ENCODE results near the gene PLPPR3. TPM values are rescaled to one million over a fixed set of nuclear protein-coding genes. Genes with fewer than 3 reads are reported as not detected.
A peak's percentile ranks its signal among the peaks of the same experiment; 100 is the strongest.

Gene PLPPR3
- total and polyA plus RNA-seq, 9 of the 15 experiments (the other 6 are each of a cell fraction or from before 2014, with no cell fraction given): 0.01 to 48.2 (median 8.6) TPM

DNA sequence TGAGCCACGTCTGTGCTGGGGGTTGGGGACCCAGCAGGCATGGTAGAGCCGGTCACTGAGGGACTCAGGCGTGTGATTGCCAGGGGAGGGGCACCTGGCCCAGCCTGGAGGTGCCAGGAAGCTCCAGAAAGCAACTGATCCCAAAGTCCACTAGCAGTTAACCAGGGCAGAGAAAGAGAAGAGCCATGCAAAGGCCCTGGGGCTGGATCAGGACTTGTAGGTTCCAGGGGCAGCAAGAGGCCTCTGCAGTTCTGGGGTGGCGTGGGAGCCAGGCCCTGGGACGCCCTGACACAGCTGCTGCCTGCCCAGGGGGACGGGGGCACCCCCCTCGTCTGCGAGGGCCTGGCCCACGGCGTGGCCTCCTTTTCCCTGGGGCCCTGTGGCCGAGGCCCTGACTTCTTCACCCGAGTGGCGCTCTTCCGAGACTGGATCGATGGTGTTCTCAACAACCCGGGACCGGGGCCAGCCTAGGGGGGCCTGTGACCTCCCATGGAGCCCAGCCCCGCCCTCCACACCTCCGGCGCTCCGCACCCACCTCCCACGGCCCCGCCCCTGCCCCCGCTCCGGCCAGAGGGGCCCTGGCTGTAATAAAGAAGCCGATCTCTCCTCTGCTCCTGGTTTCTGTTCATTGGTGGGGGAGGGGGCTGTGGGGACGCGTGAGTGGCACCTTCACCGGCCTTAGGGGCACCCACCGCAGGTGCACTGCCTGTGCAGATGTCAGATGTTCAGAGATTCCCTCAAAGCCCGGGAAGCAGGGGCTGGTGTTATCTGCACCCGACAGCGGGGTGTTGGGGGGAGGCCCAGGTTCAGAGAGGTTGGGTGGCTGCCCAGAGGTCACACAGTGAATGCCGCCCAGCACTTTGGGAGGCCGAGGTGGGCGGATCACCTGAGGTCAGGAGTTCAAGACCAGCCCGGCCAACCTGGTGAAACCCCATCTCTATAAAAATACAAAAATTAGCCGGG lies 9.9 kb upstream of the PLPPR3 start (continued):
- TF ChIP-seq SIN3B (IDR thresholded peaks at IDR 0.05; ENCODE audit: low read depth) (no peak), HDAC2 (IDR thresholded peaks at IDR 0.05) (peak; percentile 59), ZNF143 (CRISPR knock-in tag; IDR thresholded peaks at IDR 0.05) (no peak), ZNF507 (tag; conservative IDR thresholded peaks at IDR 0.05) (no peak), CBX2 (IDR thresholded peaks at IDR 0.05; ENCODE audit: insufficient read depth, low read length, poor library complexity, severe bottlenecking) (no peak), USF1 (CRISPR knock-in tag; IDR thresholded peaks at IDR 0.05) (no peak), ZNF551 (CRISPR knock-in tag; IDR thresholded peaks at IDR 0.05) (no peak), ZBTB7A (IDR thresholded peaks at IDR 0.05; ENCODE audit: borderline replicate concordance, control insufficient read depth, low read depth, low read length) (peak; percentile 49; the same call in 1 of the 2 replicates), RBM25 (IDR thresholded peaks at IDR 0.05; ENCODE audit: low read depth, low read length, severe bottlenecking) (peak; percentile 89), SIRT6 (IDR thresholded peaks at IDR 0.05; ENCODE audit: low read depth, low read length) (no peak), ADNP (tag; IDR thresholded peaks at IDR 0.05) (peak; percentile 59; the same call in 1 of the 2 replicates), ZNF282 (CRISPR knock-in tag; IDR thresholded peaks at IDR 0.05) (no peak), KLF10 (CRISPR knock-in tag; IDR thresholded peaks at IDR 0.05) (no peak), ZNF41 (CRISPR knock-in tag; conservative IDR thresholded peaks at IDR 0.05) (no peak), FOXP1 (CRISPR knock-in tag; IDR thresholded peaks at IDR 0.05) (no peak), EGR1 (conservative IDR thresholded peaks at IDR 0.05) (peak; percentile 44)
- TF ChIP-seq, protein P1, sequence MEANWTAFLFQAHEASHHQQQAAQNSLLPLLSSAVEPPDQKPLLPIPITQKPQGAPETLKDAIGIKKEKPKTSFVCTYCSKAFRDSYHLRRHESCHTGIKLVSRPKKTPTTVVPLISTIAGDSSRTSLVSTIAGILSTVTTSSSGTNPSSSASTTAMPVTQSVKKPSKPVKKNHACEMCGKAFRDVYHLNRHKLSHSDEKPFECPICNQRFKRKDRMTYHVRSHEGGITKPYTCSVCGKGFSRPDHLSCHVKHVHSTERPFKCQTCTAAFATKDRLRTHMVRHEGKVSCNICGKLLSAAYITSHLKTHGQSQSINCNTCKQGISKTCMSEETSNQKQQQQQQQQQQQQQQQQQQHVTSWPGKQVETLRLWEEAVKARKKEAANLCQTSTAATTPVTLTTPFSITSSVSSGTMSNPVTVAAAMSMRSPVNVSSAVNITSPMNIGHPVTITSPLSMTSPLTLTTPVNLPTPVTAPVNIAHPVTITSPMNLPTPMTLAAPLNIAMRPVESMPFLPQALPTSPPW (CRISPR knock-in tag; IDR thresholded peaks at IDR 0.05): peak; percentile 39
- TF ChIP-seq, protein P2, sequence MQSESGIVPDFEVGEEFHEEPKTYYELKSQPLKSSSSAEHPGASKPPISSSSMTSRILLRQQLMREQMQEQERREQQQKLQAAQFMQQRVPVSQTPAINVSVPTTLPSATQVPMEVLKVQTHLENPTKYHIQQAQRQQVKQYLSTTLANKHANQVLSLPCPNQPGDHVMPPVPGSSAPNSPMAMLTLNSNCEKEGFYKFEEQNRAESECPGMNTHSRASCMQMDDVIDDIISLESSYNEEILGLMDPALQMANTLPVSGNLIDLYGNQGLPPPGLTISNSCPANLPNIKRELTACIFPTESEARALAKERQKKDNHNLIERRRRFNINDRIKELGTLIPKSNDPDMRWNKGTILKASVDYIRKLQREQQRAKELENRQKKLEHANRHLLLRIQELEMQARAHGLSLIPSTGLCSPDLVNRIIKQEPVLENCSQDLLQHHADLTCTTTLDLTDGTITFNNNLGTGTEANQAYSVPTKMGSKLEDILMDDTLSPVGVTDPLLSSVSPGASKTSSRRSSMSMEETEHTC (IDR thresholded peaks at IDR 0.05): no peak
- TF ChIP-seq, protein P3, sequence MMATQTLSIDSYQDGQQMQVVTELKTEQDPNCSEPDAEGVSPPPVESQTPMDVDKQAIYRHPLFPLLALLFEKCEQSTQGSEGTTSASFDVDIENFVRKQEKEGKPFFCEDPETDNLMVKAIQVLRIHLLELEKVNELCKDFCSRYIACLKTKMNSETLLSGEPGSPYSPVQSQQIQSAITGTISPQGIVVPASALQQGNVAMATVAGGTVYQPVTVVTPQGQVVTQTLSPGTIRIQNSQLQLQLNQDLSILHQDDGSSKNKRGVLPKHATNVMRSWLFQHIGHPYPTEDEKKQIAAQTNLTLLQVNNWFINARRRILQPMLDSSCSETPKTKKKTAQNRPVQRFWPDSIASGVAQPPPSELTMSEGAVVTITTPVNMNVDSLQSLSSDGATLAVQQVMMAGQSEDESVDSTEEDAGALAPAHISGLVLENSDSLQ (IDR thresholded peaks at IDR 0.05): peak; percentile 32; the same call in 1 of the 2 replicates
- TF ChIP-seq, protein P4, sequence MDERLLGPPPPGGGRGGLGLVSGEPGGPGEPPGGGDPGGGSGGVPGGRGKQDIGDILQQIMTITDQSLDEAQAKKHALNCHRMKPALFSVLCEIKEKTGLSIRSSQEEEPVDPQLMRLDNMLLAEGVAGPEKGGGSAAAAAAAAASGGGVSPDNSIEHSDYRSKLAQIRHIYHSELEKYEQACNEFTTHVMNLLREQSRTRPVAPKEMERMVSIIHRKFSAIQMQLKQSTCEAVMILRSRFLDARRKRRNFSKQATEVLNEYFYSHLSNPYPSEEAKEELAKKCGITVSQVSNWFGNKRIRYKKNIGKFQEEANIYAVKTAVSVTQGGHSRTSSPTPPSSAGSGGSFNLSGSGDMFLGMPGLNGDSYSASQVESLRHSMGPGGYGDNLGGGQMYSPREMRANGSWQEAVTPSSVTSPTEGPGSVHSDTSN (CRISPR knock-in tag; IDR thresholded peaks at IDR 0.05; ENCODE audit: low read depth): no peak
- TF ChIP-seq, protein P4 (tag; conservative IDR thresholded peaks at IDR 0.05; ENCODE audit: low read depth): no peak

Measured in K562 (cell line).